Neural cell (in vitro differentiated cells): ENCODE results near the gene CEP70.

Experiments
- EP300 ChIP-seq: fragments of 450-650 bp; conservative IDR thresholded peaks from 2 replicates; pipeline ENCODE4 v1.6.1; 2014; ENCODE audit warnings: antibody characterized with exemption, mild to moderate bottlenecking, moderate library complexity; ENCODE audit not compliant: poor library complexity, severe bottlenecking
- EZH2 ChIP-seq: fragments of 200-600, 300-800 bp; shearing (Covaris generic), sonication (generic); IDR thresholded peaks from 2 replicates; pipeline ENCODE4 v1.6.1; 2014; ENCODE audit warnings: antibody characterized with exemption, low read length, borderline replicate concordance, mild to moderate bottlenecking; ENCODE audit not compliant: insufficient read depth, poor library complexity, severe bottlenecking
- MXI1 ChIP-seq: fragments of 450-650 bp; conservative IDR thresholded peaks from 2 replicates; pipeline ENCODE4 v1.6.1; 2014; ENCODE audit warnings: antibody characterized with exemption, mild to moderate bottlenecking; ENCODE audit not compliant: poor library complexity, severe bottlenecking
- POLR2AphosphoS5 ChIP-seq: IDR thresholded peaks from 2 replicates; pipeline ENCODE4 v1.6.1; 2012
- RAD21 ChIP-seq: fragments of 450-650 bp; conservative IDR thresholded peaks from 2 replicates; pipeline ENCODE4 v1.6.1; 2014; ENCODE audit warnings: antibody characterized with exemption, mild to moderate bottlenecking, moderate library complexity
- SMC3 ChIP-seq: fragments of 450-650 bp; conservative IDR thresholded peaks from 2 replicates; pipeline ENCODE4 v1.6.1; 2014; ENCODE audit warnings: antibody characterized with exemption, mild to moderate bottlenecking, moderate library complexity; ENCODE audit not compliant: poor library complexity
- TAF1 ChIP-seq: IDR thresholded peaks from 2 replicates; pipeline ENCODE4 v1.6.1; 2012; ENCODE audit warnings: low read depth
- TF ChIP-seq, protein P1 (sequence below): fragments of 450-650 bp; IDR thresholded peaks from 2 replicates; pipeline ENCODE4 v1.5.1; 2014; ENCODE audit warnings: antibody characterized with exemption, mild to moderate bottlenecking, moderate library complexity; ENCODE audit not compliant: poor library complexity, severe bottlenecking

DNA sequence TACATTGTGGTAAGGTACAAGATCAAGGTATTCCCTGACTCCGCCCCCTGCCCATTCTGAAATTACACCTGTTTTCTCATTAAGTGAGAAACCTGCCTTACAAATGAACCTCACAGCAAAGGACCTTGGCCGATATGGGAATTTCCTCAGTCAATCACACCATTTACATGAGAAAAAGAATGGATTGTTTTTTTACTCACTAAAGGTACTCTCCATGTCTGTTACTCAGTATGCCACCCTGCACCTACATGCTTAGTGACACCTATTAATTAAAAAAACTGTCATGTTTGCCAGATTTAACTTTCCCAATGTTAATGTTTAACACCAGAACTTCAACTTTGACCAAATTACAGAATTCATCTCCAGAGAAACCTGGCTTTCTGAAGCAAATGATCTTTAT is 97.6 kb downstream of the CEP70 start:
- TF ChIP-seq, protein P1, sequence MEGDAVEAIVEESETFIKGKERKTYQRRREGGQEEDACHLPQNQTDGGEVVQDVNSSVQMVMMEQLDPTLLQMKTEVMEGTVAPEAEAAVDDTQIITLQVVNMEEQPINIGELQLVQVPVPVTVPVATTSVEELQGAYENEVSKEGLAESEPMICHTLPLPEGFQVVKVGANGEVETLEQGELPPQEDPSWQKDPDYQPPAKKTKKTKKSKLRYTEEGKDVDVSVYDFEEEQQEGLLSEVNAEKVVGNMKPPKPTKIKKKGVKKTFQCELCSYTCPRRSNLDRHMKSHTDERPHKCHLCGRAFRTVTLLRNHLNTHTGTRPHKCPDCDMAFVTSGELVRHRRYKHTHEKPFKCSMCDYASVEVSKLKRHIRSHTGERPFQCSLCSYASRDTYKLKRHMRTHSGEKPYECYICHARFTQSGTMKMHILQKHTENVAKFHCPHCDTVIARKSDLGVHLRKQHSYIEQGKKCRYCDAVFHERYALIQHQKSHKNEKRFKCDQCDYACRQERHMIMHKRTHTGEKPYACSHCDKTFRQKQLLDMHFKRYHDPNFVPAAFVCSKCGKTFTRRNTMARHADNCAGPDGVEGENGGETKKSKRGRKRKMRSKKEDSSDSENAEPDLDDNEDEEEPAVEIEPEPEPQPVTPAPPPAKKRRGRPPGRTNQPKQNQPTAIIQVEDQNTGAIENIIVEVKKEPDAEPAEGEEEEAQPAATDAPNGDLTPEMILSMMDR: no peak
- TF ChIP-seq EZH2 (no peak), EP300 (no peak), POLR2AphosphoS5 (no peak), RAD21 (no peak), MXI1 (no peak), SMC3 (no peak), TAF1 (no peak)
